22Rv1 (cell line): ENCODE measurements around the gene MSLN.

Experiments
- CTCF ChIP-seq: fragments of 450-650 bp; IDR thresholded peaks from 2 replicates; pipeline ENCODE4 v1.5.1; 2017; ENCODE audit warnings: mild to moderate bottlenecking
- ZFX ChIP-seq: fragments of 450-650 bp; IDR thresholded peaks from 2 replicates; pipeline ENCODE4 v1.6.1; 2017; ENCODE audit warnings: antibody characterized with exemption, borderline replicate concordance

GRCh38 chr16:804193-805048 lies 43.9 kb downstream of the MSLN start:
- TF ChIP-seq CTCF (no peak), ZFX (no peak)
